DOHH2 (cell line): ENCODE results near the gene USH1C.

ENCODE experiments used
- EZH2phosphoT487 ChIP-seq: fragments of 200-600 bp; sonication (generic); IDR thresholded peaks from 2 replicates; pipeline ENCODE4 v1.6.1; 2017; ENCODE audit warnings: borderline replicate concordance, mild to moderate bottlenecking, antibody characterized with exemption, low read length, moderate library complexity, mixed read lengths
- TF ChIP-seq, protein P1 (sequence below): fragments of 200-600 bp; sonication (generic); IDR thresholded peaks from one replicate; pipeline ENCODE4 v1.5.1; 2014; ENCODE audit warnings: antibody characterized with exemption, mild to moderate bottlenecking, low read depth, low read length; ENCODE audit not compliant: poor library complexity, severe bottlenecking

DNA sequence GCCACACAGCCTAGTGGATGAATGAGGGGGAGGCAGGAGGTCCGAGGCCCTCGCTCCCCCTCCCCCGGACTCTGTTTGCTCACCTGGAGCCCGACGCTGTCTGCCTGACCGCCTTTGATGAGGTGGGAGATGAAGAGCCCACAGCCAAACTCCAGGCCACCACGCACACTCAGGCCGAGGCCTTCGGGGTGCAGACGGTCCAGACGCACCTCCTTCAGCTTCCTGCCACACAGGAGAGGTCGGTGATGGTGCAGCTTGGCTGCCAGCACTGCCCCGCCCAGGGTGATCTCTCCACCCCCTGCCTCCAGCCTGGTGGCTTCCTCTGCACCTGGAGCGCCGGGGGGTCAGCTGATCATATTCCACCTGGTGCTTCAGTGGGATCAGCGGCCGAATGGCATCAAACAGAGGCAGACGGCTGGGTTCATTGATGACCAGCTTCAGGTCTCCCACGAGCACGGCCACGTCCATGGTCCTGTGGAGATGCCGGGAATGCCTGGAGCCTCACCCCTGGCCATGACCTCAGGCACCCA, 13.1 kb downstream of the USH1C start:
- TF ChIP-seq, protein P1, sequence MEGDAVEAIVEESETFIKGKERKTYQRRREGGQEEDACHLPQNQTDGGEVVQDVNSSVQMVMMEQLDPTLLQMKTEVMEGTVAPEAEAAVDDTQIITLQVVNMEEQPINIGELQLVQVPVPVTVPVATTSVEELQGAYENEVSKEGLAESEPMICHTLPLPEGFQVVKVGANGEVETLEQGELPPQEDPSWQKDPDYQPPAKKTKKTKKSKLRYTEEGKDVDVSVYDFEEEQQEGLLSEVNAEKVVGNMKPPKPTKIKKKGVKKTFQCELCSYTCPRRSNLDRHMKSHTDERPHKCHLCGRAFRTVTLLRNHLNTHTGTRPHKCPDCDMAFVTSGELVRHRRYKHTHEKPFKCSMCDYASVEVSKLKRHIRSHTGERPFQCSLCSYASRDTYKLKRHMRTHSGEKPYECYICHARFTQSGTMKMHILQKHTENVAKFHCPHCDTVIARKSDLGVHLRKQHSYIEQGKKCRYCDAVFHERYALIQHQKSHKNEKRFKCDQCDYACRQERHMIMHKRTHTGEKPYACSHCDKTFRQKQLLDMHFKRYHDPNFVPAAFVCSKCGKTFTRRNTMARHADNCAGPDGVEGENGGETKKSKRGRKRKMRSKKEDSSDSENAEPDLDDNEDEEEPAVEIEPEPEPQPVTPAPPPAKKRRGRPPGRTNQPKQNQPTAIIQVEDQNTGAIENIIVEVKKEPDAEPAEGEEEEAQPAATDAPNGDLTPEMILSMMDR = no peak
- no peak for TF ChIP-seq EZH2phosphoT487
